PC-3 (cell line): Measurements from ENCODE around the gene GPRC5D.

ENCODE experiments used
- CTCF ChIP-seq: fragments of 300-600 bp; sonication (generic); conservative IDR thresholded peaks from 2 replicates; pipeline ENCODE4 v1.5.1; 2017; ENCODE audit warnings: antibody characterized with exemption, low read depth, mild to moderate bottlenecking, low read length
- EZH2phosphoT487 ChIP-seq: fragments of 300-600 bp; sonication (generic); IDR thresholded peaks from 2 replicates; pipeline ENCODE4 v1.6.1; 2018; ENCODE audit warnings: mild to moderate bottlenecking, antibody characterized with exemption, low read length, borderline replicate concordance

- TF ChIP-seq CTCF (no peak), EZH2phosphoT487 (no peak)
These were observed 36.3 kb downstream of the GPRC5D start for GRCh38 chr12:12915656-12916055.
